SW480 (cell line): Measurements from ENCODE around the gene TOMM22.
"Not testable (repeated sequence)": the region's sequence is repeated elsewhere in the genome, so short reads cannot be mapped to it uniquely, and the experiment has no call there.

Experiments
- DNase-seq: peaks from one replicate; pipeline ENCODE4 v3.0.0-alpha.2; 2016; ENCODE audit warnings: low spot score

The TOMM22 gene

DNA sequence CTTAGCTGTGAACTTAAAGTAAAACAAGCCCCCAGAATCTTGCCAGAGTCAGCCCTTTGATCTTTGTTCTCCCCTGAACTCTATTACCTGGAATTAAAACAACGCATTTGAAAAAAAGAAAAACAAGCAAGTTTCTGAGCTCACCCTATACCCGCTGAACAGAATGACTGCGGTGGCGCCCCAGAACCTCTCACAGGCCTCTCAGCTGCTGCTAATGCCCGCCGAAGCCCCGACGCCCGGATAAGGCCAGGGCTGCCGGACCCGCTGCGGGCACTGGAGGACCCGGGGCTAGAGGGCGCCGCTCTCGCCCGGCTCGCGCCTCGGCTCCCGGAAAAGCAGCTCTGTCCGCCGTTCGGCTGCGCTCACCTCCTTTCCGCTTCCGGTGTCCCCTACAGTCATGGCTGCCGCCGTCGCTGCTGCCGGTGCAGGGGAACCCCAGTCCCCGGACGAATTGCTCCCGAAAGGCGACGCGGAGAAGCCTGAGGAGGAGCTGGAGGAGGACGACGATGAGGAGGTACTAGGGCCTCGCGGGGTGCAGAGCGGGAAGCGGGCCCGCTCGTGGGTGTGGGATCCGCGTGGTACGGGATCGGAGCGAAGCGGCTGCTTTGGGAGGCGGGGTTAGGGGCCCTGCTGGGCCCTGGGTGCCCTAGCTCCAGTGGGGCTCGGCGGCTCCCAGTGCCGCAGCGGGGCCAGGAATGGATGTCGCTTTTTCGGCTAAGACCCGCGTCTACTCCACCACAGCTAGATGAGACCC lies at the start of gene TOMM22:
TSS of gene TOMM22 (plus strand) at position 376 of the 754 bp plus-strand sequence. CDS start at position 398, 22 bp downstream.
- DNase-seq: peak; percentile 88

DNA sequence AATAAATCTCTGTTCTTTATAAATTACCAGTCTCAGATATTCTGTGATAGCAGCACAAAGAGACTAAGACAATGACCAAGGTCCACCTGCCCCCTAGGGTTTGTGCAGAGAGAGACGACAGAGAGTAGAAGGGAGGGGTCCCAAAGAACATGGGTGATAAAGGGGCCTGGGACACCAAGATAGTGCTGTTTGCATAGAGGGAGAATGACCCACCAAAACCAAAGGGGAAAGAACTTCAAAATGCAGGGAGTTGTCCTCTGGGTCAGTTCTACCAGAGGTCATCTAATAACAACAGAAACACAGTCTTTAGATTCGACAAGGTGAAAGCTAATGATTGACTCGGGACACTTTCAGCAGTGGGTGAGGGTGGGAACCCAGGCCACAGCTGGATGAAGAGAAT lies 49.2 kb upstream of the TOMM22 start:
- DNase-seq: no peak

DNA sequence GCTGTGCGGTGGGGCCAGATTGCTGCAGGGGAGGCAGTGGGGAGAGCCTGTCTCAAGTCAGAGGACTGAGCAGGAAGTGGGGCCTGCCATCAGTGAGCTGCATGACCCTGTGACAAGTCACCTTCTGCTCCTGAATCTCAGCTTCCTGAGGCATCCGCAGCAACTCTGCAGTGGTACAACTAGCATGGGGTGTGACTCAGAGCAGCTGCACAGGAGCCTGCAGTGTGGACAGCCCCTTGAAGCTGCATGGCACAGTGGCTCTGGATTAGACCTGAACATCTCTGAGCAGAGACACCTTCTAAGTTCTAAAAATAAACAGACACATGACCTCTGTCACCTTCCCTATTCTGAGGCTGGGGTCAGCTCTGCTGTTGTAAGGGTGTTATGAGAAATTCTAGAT lies 43.5 kb upstream of the TOMM22 start:
- DNase-seq: no peak

DNA sequence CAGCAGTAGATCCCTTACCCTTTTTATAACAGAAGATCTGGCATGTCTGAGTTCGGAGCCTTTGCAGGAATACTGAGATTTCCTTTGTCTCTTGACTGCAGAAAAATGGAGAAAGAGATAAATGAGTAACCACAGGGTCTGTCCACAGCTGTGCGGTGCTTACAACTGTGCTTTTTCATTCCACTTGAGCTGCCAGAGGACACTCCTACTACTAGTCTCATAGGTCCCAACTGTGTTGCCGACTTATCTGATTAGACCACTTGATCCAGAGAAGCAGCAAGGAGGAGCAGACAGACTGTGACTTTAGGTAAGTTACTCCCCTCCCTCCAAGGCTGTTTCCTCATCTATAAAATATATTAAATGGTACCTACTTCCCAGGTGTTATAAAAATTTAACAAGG lies 43.0 kb upstream of the TOMM22 start:
- DNase-seq: no peak

DNA sequence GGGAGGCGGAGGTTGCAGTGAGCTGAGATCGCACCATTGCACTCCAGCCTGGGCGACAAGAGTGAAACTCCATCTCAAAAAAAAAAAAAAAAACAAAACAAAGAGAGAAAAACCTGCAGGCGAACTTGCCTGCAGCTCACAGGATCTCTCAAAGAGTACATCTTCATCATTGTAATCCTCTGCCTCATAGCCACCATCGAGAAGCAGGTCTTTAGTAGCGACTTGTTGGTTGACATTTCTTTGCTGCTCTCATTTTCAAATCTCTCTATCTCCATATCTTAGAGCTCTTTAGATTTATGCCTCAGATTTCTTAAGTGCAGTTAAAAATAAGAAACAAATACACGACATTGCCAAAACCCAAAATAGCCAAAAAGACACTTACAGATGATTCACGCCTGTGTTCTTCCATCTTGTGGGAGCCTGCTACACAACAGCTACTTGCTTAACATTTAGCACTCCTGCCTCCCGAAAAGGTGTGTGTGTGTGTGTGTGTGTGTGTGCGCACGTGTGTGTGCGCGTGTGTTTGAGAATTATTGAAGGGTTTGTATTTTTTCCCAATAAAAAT lies 40.2 kb upstream of the TOMM22 start:
- no peak for DNase-seq

DNA sequence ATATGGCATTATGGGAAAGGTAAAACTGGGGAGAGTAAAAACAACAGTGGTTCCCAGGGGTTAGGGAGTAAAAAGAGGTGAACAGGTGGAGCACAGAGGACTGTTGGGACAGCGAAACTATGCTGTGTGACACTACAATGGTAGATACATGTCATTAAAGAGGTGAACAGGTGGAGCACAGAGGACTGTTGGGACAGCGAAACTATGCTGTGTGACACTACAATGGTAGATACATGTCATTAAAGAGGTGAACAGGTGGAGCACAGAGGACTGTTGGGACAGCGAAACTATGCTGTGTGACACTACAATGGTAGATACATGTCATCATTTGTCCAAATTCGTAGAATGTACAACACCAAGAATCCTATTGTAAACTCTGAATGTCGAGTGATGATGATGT lies 37.5 kb upstream of the TOMM22 start:
- DNase-seq: not testable (repeated sequence)

DNA sequence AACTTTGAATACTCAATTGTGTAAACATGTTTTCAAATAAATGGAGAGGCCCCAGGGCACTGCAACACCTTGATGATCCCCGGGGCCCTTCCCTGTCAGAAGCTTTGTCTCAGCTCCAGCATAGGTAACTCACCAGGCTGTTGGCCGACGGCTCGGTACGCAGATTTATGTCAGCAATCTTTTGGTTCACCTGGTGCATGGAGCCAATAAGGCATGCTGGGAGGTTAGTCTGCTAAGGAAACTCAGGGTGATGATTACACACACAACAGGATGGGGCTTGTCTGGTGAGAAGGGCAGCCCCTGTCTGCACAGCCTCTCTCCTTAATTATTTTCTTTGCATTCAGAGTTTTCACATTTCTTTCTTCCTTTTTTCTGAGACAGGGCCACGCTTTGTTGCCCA lies 36.3 kb upstream of the TOMM22 start:
- no peak for DNase-seq

DNA sequence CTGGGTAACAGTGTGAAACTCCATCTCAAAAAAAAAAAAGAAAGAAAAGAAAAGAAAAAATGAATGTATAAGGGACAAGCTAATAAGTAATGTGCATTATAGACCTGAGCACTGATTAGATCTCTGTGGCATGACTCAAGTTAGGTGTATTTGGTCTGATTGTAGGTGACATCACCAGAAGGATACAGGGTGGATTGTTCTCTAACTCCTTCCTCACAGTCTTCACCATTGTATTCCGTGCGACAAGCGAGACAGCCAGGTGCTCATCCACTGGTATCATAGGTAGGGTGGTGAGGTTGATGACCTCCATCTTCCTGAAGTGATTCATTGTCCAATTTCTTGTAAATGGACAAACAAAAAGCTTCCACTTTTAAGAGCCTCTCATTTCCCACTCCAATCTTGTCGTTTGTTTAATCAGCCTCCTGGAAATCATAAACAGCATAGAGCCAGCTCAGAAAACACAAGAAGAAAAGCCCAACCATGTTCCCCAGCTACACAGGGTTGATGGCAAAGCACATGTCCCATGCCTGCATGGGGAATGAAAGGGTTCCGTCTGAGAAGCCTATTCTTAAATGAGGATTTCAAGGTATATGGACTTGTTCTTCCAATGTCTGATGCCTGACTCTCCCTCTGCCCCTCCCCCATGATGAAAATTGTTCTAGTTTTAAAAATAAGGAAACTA lies 31.8 kb upstream of the TOMM22 start:
- DNase-seq: peak; percentile 14

DNA sequence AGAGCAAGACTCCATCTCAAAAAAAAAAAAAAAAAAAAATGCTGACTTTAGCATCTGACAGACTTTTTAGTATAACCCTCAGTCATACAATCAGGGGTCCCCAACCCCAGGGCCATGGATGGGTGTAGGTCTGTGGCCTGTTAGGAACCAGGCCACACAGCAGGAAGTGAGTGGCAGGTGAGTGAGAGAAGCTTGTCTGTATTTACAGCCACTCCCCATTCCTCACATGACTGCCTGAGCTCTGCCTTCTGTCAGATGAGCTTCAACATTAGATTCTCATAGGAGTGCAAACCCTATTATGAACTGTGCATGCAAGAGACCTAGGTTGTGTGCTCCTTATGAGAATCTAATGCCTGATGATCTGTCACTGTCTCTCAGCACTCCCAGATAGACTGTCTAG lies 28.9 kb upstream of the TOMM22 start:
- peak; percentile 18 for DNase-seq

DNA sequence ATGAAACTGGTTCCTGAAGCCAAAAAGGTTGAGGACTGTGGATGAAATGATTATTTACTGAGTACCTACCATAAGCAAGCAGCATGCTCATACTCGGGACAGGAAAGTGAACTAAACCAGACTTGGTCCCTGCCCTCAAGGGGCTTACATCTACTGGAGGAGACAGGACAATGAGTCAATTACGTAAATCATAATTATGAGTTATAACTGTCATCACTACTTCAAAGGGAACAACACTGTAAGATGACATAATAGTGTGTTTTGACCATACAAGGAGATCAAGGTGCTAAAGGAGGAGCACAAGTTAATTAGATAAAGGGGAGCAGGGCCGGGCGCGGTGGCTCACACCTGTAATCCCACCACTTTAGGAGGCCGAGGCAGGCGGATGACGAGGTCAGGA lies 28.0 kb upstream of the TOMM22 start:
- DNase-seq: no peak

DNA sequence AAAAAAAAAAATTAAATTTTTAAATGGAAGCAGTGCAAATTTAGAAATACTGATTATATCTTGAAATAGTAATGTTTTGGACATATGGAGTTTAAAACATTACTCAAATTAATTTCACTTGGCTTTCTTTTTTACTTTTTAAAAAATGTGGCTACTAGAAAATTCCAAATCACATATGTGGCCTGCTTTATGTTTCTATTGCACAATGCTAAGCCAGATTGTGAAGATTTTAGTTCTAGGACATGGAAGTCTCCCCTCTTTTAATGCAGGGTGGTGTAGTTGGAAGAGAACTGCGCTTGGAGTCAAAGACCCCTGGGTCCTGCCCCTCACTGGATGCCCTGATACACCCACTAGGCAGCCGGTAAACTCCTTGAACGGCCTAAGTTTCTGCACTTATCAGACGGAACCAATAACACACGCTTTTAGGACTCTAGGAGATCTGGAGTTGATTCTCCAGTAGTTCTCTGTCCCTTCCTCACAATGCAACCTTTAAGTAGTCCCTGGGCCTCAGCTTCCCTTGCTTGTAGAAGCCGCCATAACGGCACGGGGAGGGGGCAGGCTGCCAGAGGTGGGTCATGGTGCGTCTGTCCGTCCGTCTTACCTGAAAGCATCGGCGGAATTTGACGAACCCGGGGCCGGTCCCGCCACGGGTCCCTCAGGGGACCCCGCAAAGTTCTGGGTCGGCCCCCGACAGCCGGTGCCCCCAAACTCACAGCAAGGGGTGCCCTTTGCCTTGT lies 26.1 kb upstream of the TOMM22 start:
- DNase-seq: peak; percentile 11

DNA sequence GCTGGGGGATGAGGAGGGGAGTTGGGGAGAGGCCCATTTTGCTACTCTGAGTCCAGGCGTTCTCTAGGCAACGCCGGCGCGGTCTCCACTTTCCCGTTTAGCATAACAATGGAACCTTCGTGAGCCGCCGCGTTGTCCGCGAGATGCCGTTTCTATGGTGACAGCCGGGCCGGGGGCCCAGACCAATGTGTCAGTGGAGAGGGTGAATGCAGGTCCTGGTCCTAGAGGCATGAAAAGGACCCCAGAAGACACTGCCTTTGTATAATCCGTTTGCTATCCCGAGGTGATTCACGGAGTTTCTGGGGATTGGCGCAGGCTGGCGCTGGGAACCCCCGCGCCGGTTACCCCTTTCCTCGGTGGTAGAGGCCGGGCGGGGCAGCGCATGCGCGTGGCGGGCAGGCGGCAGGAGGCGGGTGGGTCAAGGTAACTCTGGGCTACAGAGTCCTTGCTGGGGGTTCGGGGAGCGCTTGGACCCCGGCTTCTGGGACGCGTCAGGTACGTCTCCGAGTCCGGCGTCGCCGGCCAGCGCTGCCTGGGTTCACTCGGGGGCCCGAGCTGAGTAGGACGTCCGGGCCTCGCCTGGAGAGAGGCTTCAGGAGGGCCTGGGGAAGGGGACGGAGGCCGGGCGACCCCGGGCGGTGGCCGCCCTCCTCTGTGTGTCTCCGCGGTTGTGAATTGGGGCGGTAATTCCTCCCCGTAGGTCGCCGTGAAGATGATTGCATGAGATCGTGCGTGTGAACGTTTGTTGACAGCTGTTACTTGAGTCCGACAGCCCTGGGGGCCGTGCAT lies 25.3 kb upstream of the TOMM22 start, which contains the start of the genes CBY1 and FAM227A:
TSS of gene CBY1 (plus strand) at position 383 of the 789 bp plus-strand sequence. CDS start 11,417 bp downstream, outside the sequence.
TSS of gene FAM227A (minus strand) at position 137 of the 789 bp plus-strand sequence. CDS start 6,224 bp downstream, outside the sequence.
- peak; percentile 90 for DNase-seq

DNA sequence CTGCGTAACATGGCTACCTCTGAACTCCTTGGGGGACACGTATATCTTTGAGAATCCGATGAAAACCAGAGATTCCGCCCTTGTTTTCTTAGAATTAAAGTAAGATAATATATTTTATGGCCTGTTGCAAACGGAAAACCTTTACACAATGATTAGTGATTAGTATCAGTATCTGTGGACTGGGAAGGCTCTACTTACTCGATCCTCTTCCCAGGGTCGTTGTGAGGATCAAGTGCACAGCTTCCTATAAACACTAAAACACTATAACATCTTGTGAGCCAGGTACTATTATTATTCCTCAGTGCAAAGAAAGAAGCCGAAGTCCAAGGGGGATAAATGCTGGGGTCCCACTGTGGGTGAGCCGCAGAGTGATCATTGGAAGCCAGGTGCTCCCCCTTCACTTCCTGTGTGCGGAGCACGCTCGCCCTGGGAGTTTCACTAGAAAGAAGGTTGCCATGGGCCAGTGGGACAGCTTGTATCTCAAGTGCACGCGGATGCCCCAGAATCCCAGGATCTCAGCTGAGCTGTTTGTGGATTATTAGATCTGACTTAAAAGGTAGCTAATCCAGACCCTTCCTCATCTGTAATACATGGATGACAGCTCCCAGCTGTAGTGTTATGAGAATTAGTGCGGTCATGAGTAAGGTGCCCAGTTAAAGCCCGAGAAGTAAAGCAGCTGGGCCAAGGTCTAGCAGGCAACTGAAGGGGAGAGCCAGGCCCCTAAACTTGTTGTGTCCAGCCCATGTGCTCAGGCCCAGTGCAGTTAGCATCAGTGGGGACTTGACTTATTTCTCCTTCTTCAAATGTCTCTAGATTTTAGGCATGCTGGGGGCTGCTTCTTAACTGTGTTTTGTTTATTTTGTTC lies 24.5 kb upstream of the TOMM22 start:
- peak; percentile 33 for DNase-seq

DNA sequence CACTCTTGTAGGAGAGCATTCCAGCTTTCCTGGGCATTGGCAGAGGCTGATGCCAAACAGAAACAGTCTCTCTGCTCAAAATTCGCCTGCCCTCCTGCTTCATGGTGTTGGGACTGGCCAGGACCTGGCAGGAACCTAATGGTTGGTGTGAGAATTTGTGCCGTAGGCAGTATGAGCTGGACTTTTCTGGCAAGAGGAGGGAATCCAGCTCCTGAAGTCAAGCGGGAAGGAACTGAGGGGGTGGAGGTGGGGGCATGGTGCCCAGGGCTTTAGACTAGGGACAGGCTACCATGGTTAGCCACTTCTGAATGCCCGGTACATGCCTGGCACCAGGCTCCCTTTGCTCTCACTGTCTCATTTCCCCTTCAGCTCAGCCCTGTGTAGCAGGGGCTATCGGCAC lies 6.9 kb upstream of the TOMM22 start:
- no peak for DNase-seq

DNA sequence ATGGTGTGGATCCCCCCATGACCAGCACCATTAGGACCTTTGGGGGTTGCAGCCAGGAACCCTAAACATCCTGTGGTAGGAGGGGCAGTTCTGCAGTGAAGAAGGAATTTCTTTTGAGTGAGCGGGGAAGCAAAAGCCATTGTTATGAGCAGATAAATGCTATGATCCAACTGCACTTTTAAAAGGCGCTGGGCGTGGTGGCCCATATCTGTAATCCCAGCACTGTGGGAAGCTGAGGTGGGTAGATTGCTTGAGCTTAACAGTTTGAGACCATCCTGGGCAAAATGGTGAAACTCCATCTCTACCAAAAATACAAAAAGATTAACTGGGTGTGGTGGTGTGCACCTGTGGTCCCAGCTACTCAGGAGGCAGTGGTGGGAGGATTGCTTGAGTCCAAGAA lies 5.9 kb upstream of the TOMM22 start:
- no peak for DNase-seq

DNA sequence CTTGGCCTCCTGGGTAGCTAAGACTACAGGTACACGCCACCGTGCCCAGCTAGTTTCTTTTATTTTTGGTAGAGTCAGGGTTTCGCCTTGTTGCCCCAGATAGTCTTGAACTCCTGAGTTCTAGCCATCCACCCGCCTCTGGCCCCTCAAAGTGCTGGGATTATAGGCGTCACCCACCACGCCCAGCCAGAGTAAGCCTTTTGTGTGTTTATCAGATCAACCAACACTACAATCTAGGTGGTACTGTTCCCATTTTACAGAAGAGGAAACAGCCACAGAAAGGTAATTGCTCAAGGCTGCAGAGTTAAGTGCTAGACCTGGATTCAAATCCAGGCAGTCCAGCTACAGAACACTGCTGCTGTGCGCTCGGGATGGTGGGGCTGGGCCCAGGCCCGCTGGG lies 3.1 kb downstream of the TOMM22 start:
- no peak for DNase-seq

DNA sequence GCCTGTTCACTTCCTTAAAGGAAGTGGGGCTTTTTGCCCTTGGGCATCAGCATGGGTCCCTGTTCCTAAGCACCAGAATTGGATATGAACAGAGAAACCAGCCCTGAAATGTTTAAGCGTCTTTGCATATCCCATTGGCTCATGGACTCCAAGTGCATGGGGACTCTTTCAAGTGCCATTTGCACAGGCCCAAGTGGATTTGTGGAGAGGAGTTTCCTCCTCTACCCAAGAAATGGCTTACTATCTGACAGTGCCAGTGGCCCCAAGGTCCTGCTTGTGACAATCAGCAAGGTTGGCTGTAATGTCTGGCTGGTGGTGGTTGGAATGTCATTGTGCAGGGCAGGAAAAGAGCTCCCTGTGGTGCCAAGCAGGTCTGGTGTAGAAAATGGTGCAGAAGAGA lies 4.0 kb downstream of the TOMM22 start:
- DNase-seq: no peak

DNA sequence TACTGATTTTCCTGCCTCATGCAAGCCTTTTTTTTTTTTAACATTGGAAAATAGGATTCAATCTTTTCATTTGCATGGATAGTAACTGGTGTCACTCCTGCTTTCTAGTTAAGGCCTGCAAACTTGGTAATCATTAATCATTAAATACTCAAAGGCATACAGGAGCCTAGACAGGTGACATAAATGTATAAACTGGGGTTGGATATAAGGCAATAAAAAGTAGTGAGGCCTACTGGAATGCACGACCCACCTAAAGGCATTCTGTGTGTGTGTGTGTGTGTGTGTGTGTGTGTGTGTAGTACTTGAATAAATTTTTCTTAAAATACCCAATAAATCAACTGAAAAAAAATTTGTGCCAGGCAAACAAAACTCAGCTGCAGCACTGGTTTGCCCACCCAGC lies 7.9 kb downstream of the TOMM22 start:
- DNase-seq: no peak

DNA sequence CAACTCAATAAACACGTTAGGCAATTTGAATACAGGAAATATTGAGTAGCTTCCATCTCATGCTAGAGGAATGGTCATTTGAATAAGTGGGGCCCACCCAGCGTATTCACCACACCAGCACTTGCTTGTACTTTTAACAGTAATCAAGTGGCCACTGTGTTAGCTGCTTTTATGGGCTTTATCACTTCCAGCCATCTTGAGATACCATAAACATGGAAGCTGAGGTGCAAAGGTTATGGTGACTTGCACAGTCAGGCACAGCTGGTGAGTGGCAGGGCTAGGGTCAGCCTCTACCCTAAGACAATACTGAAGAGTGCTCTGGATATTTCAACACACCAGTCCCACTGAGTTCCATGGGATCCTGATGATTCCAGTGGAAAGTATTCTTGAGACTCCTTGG lies 12.3 kb downstream of the TOMM22 start:
- no peak for DNase-seq

DNA sequence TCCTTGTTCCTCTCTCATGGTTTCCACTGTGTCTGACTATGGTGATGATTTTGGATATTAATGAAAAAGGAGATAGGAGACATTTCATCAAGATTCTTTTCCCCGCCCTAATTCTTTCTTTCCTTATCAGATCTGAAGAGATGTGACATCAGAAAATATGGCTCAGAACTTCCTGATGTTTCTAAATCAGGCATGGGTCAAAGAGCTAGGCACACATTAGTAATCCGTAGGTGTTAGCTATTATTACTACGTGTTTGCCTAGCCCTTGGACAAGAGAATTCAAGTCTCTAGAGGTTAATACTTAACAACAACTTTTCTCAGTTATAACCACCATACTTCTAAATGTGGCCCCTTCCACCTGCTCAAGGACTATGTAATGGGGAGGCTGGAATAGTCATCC lies 13.2 kb downstream of the TOMM22 start:
- DNase-seq: no peak
